Tibial nerve (tissue), 3 donors: ENCODE measurements around the gene RNF213.

Source experiments
- CTCF ChIP-seq, 5 experiments: fragments of 200-600 bp in 3 of 5; fragments of 450-650 bp in 2 of 5; sonication (generic) in 3 of 5; IDR thresholded peaks; one replicate each; pipeline ENCODE4 v1.5.1; 2016 to 2019; ENCODE audit warnings: antibody characterized with exemption in 5 of 5, mild to moderate bottlenecking in 3 of 5, moderate library complexity in 2 of 5
- POLR2A ChIP-seq, 2 donors: fragments of 450-650 bp; IDR thresholded peaks; one replicate each; pipeline ENCODE4 v1.6.1; 2017; ENCODE audit warnings: antibody characterized with exemption in 2 of 2, mild to moderate bottlenecking in 2 of 2, moderate library complexity in 2 of 2

- TF ChIP-seq CTCF (IDR thresholded peaks at IDR 0.05) (no peak), POLR2A (IDR thresholded peaks at IDR 0.05) (no peak)
Observed at GRCh38 chr17:80432350-80432955, 171.8 kb downstream of the RNF213 start.
